A673 (cell line): Measurements from ENCODE around the gene DOCK6. TPM values are rescaled to one million over a fixed set of nuclear protein-coding genes. Genes with fewer than 3 reads are reported as not detected.

Experiments
- BruUV-seq: library from RNA; stranded (reverse); fragments of 400-500 nt; replicated peaks from 2 replicates; lab custom pipeline; 2021; lab: Mats Ljungman, UMichigan
- CTCF ChIA-PET: fragments of 300-600 bp; sonication (Branson Sonifier 250); formaldehyde crosslinking; loops from one replicate; lab custom pipeline; 2022; ENCODE audit warnings: antibody characterized with exemption; lab: Charles Lee
- POLR2A ChIA-PET: fragments of 300-600 bp; sonication (Branson Sonifier 250); formaldehyde crosslinking; loops from one replicate; lab custom pipeline; 2022; ENCODE audit warnings: antibody characterized with exemption; ENCODE audit not compliant: low non-redundant PET; lab: Charles Lee
- DNase-seq: peaks from one replicate; pipeline ENCODE4 v3.0.0-alpha.2; 2015; ENCODE audit warnings: low spot score
- H3K27ac ChIP-seq: fragments of 200-600 bp; sonication (generic); 2 replicates; pipeline ENCODE4 v1.5.1; 2016; ENCODE audit warnings: mixed run types, low read depth, mild to moderate bottlenecking, mixed read lengths, antibody characterized with exemption, low read length; ENCODE audit not compliant: poor library complexity, severe bottlenecking
- H3K27me3 ChIP-seq: fragments of 200-600 bp; sonication (generic); replicated peaks from 2 replicates; pipeline ENCODE4 v1.6.1; 2017; ENCODE audit warnings: mixed run types, low read depth, mild to moderate bottlenecking, mixed read lengths, antibody characterized with exemption, low read length; ENCODE audit not compliant: insufficient read depth, poor library complexity
- H3K36me3 ChIP-seq: fragments of 200-600 bp; sonication (generic); 2 replicates; pipeline ENCODE4 v1.6.1; 2016; ENCODE audit warnings: mixed run types, mild to moderate bottlenecking, mixed read lengths, antibody characterized with exemption, low read length; ENCODE audit not compliant: insufficient read depth, poor library complexity, severe bottlenecking
- H3K4me1 ChIP-seq: fragments of 200-600 bp; sonication (generic); 2 replicates; pipeline ENCODE4 v1.6.1; 2017; ENCODE audit warnings: mixed run types, mild to moderate bottlenecking, mixed read lengths, antibody characterized with exemption, low read length; ENCODE audit not compliant: insufficient read depth, poor library complexity, severe bottlenecking
- H3K4me3 ChIP-seq: fragments of 200-600 bp; sonication (generic); 2 replicates; pipeline ENCODE4 v1.5.1; 2016; ENCODE audit warnings: low read depth, mixed run types, mild to moderate bottlenecking, mixed read lengths, low read length; ENCODE audit not compliant: poor library complexity, severe bottlenecking
- H3K9me3 ChIP-seq: fragments of 200-600 bp; sonication (generic); 2 replicates; pipeline ENCODE4 v1.6.1; 2016; ENCODE audit warnings: mixed run types, low read depth, mild to moderate bottlenecking, mixed read lengths, antibody characterized with exemption, low read length; ENCODE audit not compliant: poor library complexity, severe bottlenecking
- CTCF ChIP-seq: fragments of 300-800, 200-600 bp; sonication (generic); conservative IDR thresholded peaks from 2 replicates; pipeline ENCODE4 v1.5.1; 2017; ENCODE audit warnings: low read depth, mild to moderate bottlenecking, antibody characterized with exemption, low read length, moderate library complexity, mixed read lengths
- EZH2 ChIP-seq: fragments of 200-600 bp; sonication (generic); IDR thresholded peaks from 2 replicates; pipeline ENCODE4 v1.6.1; 2017; ENCODE audit warnings: borderline replicate concordance, low read depth, mild to moderate bottlenecking, mixed read lengths, antibody characterized with exemption, low read length; ENCODE audit not compliant: poor library complexity, severe bottlenecking
- intact Hi-C: fragments of 100-400 bp; cut with micrococcal nuclease; formaldehyde crosslinking; loops from one replicate; pipeline ENCODE4 v1.10.0; 2022; ENCODE audit not compliant: unreplicated experiment
- total RNA-seq: library from RNA; stranded (reverse); gene quantifications from 2 replicates; pipeline ENCODE4 v1.2.3, GENCODE V29; 2021

Gene DOCK6
- total RNA-seq, 1 experiment from 2014 or later: 15.6 TPM

- Histone ChIP-seq H3K36me3 (no peaks in the 10 kb centered on the region), H3K9me3 (no peaks in the 10 kb centered on the region), H3K4me3 (no peak overlapping the region), H3K27ac (no peak overlapping the region), H3K4me1 (peaks cover 33% of the 10 kb centered on the region), H3K27me3 (no peaks in the 10 kb centered on the region)
- BruUV-seq: no TSS peak
- DNase-seq: no peak
- POLR2A ChIA-PET: no interaction called here
- no peak for TF ChIP-seq CTCF
- CTCF ChIA-PET: interaction anchor here (0.6 kb wide), 1 partner anchor 202 kb away, joined by 4 read pairs; no protein-coding TSS in a partner anchor
- intact Hi-C loops: loop anchor here (10.0 kb wide), 1 partner anchor 255 kb away; no protein-coding TSS in a partner anchor
These were observed 62.2 kb downstream of the DOCK6 start for GRCh38 chr19:11200015-11200574.

DNA sequence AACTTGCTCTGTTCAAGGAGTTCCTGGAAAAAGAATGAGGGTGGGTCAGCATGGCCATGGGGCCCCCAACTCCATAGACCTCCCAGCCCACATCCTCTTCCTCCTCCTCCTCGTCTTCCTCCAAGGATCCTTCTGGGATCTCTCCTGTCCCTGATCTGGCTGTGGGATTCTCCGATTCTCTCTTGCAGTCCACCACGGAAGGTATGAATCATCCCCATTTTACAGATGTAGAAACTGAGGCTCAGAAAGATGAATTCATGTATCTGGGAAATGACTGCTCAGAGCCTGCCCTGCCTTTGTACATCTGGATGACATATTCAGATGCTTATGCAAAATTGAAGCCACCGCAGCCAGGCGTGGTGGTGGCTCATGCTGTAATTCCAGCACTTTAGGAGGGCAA, 62.8 kb downstream of the DOCK6 start:
- no peaks in the 10 kb centered on the region for H3K27me3 ChIP-seq
- intact Hi-C loops: no loop called here
- POLR2A ChIA-PET: no interaction called here

GRCh38 chr19:11198769-11199424, 63.4 kb downstream of the DOCK6 start:
- POLR2A ChIA-PET: no interaction called here
- CTCF ChIA-PET: interaction anchor here (0.6 to 0.7 kb wide), 2 partner anchors 60 to 92 kb away, joined by 3 read pairs; no protein-coding TSS in a partner anchor
- no peaks in the 10 kb centered on the region for H3K9me3 ChIP-seq
- intact Hi-C loops: no loop called here
- peaks cover 41% of the 10 kb centered on the region for H3K4me1 ChIP-seq
- H3K27ac ChIP-seq: no peak overlapping the region
- no peaks in the 10 kb centered on the region for H3K27me3 ChIP-seq
- no peak overlapping the region for H3K4me3 ChIP-seq
- DNase-seq: no peak
- H3K36me3 ChIP-seq: peaks cover 5% of the 10 kb centered on the region
- TF ChIP-seq EZH2 (no peak), CTCF (no peak)
- no TSS peak for BruUV-seq

More for the DNA sequence above, 62.8 kb downstream of the DOCK6 start:
- H3K9me3 ChIP-seq: no peaks in the 10 kb centered on the region
- H3K4me3 ChIP-seq: no peak overlapping the region
- BruUV-seq: no TSS peak
- DNase-seq: no peak
- TF ChIP-seq EZH2: no peak
- no peak for TF ChIP-seq CTCF
- CTCF ChIA-PET: no interaction called here
- H3K4me1 ChIP-seq: peaks cover 38% of the 10 kb centered on the region
- no peak overlapping the region for H3K27ac ChIP-seq
- no peaks in the 10 kb centered on the region for H3K36me3 ChIP-seq
